Epithelial cell of umbilical artery (primary cell): ENCODE measurements around the gene METRNL. TPM values are rescaled to one million over a fixed set of nuclear protein-coding genes. Genes with fewer than 3 reads are reported as not detected.

Source experiments
- total RNA-seq: library from RNA; depleted of rRNA; stranded (reverse); fragments of >200 nt; gene quantifications from 2 replicates; pipeline ENCODE4 v1.2.3, GENCODE V29; 2014

METRNL gene, protein sequence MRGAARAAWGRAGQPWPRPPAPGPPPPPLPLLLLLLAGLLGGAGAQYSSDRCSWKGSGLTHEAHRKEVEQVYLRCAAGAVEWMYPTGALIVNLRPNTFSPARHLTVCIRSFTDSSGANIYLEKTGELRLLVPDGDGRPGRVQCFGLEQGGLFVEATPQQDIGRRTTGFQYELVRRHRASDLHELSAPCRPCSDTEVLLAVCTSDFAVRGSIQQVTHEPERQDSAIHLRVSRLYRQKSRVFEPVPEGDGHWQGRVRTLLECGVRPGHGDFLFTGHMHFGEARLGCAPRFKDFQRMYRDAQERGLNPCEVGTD
- total RNA-seq: 28.0 and 50.0 TPM in 2 replicates

DNA sequence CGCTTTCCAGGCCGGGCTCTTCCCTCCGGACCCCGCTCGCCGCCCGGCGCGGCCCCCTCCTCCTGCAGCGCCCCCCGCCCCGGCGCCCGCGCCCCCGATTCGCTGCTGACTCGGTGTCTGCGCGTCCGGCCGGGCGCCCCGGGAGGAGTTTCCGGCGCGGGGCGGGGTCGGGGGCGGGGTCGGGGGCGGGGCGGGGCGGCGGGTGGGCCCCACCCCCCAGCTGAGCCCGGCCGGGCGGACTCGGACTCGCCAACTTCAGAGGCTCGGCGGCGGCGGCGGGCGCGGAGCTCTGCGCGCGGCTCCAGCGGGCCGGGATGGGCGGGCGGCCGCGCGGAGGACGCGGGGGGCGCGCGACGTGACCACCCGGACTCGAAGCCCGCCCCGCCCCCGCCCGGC, at the start of gene METRNL:
Gene METRNL (plus strand): TSS at position 258 of the 396 bp plus-strand sequence. CDS start 207 bp downstream, outside the sequence.

Other genes with a start within 250 kb of the METRNL start
- gene ZNF750, start 239.6 kb upstream of the METRNL start, total RNA-seq: under 0.01 TPM in 2 replicates